Bronchial epithelial cell (primary cell): ENCODE results near the gene MEIOC. TPM values are rescaled to one million over a fixed set of nuclear protein-coding genes. Genes with fewer than 3 reads are reported as not detected.

Experiments
- DNase-seq: peaks from one replicate; pipeline ENCODE4 v3.0.0-alpha.2; 2010; ENCODE audit warnings: low read depth
- FAIRE-seq: peaks from 2 replicates; lab custom pipeline; 2011; peaks lifted over from hg19 to GRCh38; lab: Jason Lieb, UNC
- H3K27me3 ChIP-seq: 2 replicates; pipeline ENCODE4 v1.5.1; 2011; ENCODE audit warnings: low read length; ENCODE audit not compliant: control insufficient read depth, insufficient read depth
- H3K36me3 ChIP-seq: 2 replicates; pipeline ENCODE4 v1.5.1; 2011; ENCODE audit warnings: low read length; ENCODE audit not compliant: control insufficient read depth, insufficient read depth
- H3K4me3 ChIP-seq: 2 replicates; pipeline ENCODE4 v1.5.1; 2011; ENCODE audit warnings: mild to moderate bottlenecking, low read depth, low read length, control low read depth
- total RNA-seq: library from RNA; depleted of rRNA; stranded (reverse); fragments of >200 nt; gene quantifications from 2 replicates; pipeline ENCODE4 v1.2.1, GENCODE V29; 2014
- TF ChIP-seq, protein P1 (sequence below): IDR thresholded peaks from 2 replicates; pipeline ENCODE4 v1.5.1; 2011; ENCODE audit warnings: mild to moderate bottlenecking, moderate library complexity, low read length, control low read depth, inconsistent platforms; ENCODE audit not compliant: insufficient read depth, severe bottlenecking

Gene MEIOC
- total RNA-seq, 1 donor from 2014 or later, result not detected

DNA sequence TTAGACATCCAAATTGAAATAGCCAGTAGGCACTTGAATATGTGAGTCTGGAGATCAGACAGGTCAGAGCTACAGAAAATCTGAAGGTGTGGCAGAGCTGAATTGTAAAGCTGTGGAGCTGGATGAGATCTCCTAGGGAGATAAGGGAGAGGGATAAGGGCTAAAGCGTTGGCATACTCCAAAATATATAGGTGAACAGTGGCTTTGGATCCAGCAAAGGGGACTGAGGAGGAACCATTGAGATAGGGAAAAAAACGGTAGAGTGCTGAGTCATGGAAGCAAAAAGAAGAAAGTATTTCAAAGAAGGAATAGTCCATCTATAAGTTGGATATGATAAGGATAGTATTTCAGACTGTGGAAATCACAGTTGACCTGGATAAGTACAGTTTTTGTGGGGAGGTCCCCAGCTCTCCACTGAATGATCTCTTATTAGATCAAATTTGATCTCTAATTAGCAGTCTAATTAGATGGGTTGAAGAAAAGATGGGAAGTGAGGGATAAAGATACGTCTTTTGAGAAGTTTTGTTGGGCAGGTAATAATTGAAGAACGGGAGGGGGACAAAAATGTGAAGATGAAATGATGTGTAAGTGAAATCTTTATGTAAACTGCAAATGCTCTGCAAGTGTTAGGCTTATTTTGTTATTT, 51.6 kb downstream of the MEIOC start:
- peak overlapping the region; percentile 68 for H3K4me3 ChIP-seq
- FAIRE-seq, result no peak
- TF ChIP-seq, protein P1, sequence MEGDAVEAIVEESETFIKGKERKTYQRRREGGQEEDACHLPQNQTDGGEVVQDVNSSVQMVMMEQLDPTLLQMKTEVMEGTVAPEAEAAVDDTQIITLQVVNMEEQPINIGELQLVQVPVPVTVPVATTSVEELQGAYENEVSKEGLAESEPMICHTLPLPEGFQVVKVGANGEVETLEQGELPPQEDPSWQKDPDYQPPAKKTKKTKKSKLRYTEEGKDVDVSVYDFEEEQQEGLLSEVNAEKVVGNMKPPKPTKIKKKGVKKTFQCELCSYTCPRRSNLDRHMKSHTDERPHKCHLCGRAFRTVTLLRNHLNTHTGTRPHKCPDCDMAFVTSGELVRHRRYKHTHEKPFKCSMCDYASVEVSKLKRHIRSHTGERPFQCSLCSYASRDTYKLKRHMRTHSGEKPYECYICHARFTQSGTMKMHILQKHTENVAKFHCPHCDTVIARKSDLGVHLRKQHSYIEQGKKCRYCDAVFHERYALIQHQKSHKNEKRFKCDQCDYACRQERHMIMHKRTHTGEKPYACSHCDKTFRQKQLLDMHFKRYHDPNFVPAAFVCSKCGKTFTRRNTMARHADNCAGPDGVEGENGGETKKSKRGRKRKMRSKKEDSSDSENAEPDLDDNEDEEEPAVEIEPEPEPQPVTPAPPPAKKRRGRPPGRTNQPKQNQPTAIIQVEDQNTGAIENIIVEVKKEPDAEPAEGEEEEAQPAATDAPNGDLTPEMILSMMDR, result no peak
- no peak for DNase-seq
- H3K36me3 ChIP-seq, result no peaks in the 10 kb centered on the region
- H3K27me3 ChIP-seq, result no peaks in the 10 kb centered on the region

DNA sequence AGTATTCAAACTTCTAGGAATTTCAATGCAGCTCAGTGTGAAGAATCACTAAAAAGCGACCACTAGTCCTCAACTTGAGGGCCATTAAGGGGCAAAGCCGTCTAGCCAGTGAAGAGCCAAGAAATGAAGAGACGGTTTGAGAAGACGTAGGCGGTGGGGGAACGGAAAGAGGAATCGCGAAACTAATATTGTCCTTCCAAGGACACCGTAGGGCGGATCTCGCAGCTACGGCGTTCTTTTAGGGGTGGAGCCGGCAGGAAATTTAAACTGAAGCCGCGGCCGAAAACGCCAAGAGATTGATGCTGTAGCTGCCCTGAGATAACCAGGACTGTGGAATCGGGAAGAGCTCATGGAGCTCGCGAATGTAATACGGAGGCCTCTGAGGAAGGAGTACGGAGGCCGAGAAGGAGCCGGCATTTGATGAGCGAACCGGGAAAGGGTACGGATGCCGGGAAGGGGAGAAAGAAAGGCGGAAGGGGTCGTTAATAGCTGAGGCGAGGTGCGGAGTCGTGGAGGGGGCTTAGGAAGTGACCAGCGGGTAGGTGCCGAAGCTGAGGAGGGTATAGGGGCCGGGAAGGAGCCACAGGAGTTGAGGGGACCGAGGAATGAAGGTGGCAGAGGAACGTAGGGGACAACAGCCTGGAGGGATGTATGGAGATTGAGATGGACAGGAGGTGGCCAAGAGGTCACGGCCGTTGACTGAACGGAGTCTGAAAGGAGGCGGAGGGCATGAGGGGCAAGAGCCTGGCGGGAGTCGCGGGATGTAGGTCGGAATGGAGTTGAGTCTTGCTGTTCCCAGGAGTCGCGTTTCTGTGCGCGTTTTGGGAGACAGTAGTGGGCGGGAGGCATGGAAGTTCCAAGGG, 52.4 kb downstream of the MEIOC start, which contains the start of gene DBF4B:
TSS of gene DBF4B (plus strand) at position 265 of the 863 bp plus-strand sequence. CDS start at position 421, 156 bp downstream.
- no peaks in the 10 kb centered on the region for H3K36me3 ChIP-seq
- no peak for FAIRE-seq
- H3K4me3 ChIP-seq, result peak within 1 kb of the TSS; percentile 68
- H3K27me3 ChIP-seq, result no peaks in the 10 kb centered on the region
- TF ChIP-seq, protein P1, result no peak
- DNase-seq, result peak; percentile 84

DNA sequence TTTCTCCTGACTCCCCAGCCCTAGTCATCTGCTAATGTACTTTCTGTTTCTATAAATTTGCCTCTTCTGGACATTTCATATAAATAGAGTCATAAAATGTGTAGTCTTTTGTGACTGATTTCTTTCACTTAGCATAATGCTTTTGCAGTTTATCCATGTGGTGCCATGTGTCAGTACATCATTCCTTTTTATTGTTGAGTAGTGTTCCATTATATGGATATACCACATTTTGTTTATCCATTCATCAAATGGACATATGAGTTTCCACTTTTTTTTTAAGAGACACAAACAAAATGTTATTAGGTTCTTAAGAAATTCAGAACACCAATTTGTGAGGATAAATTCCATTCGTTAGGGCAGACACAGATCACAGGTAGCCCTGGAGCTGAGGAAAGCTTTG, 63.2 kb downstream of the MEIOC start:
- H3K36me3 ChIP-seq, result no peaks in the 10 kb centered on the region
- DNase-seq (no peak), FAIRE-seq (no peak)
- TF ChIP-seq, protein P1, result no peak
- H3K4me3 ChIP-seq, result no peak overlapping the region
- H3K27me3 ChIP-seq, result no peaks in the 10 kb centered on the region

DNA sequence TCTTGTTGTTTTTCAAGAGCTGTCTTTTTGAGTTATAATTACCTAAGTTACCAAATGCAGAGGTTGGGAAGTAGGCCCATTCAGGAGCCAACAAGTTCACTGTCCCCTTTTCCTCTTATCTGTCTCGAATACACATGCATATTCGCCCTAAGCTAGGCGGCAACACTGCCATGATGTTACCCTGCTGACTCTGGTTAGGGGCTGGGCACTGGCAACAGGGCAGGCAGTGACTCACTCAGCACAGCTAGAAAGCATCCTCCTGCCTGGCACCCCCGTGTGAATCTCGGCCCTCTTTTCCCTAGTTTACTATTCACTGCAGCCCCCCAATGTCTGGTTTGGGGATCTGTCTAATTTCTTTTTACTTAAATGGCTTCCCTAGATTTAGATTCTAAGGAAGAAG, 66.0 kb downstream of the MEIOC start:
- no peak overlapping the region for H3K4me3 ChIP-seq
- DNase-seq (no peak), FAIRE-seq (no peak)
- TF ChIP-seq, protein P1, result no peak
- H3K27me3 ChIP-seq, result no peaks in the 10 kb centered on the region
- H3K36me3 ChIP-seq, result no peaks in the 10 kb centered on the region

Other genes with a start within 250 kb of the MEIOC start
- gene GPATCH8, start 153.1 kb upstream of the MEIOC start, total RNA-seq, result 12.3 and 14.2 TPM in 2 replicates
- under 0.01 and 0.13 TPM in 2 replicates for gene FZD2, start 99.0 kb upstream of the MEIOC start, total RNA-seq
- 46.1 and 47.1 TPM in 2 replicates for gene CCDC43, start 33.3 kb downstream of the MEIOC start, total RNA-seq
- 0.51 and 0.79 TPM in 2 replicates for gene DBF4B, start 52.2 kb downstream of the MEIOC start, total RNA-seq
- 0.13 and 0.53 TPM in 2 replicates for gene ADAM11, start 102.5 kb downstream of the MEIOC start, total RNA-seq
- 0.53 and 2.4 TPM in 2 replicates for gene GJC1, start 173.8 kb downstream of the MEIOC start, total RNA-seq
- not detected in 2 replicates for gene HIGD1B, start 191.4 kb downstream of the MEIOC start, total RNA-seq
- gene EFTUD2, start 243.0 kb downstream of the MEIOC start, total RNA-seq, result 78.0 and 91.4 TPM in 2 replicates